T-helper 1 cell treated with Interleukin-12 subunit alpha and Interleukin-12 subunit beta and Interleukin-4 antibody, amounts not matched to agents 30 ng/mL and 1 ng/mL, for 36 hours (primary cell): ENCODE measurements around the gene ZNF277. TPM values are rescaled to one million over a fixed set of nuclear protein-coding genes. Genes with fewer than 3 reads are reported as not detected.

Experiments
- intact Hi-C: fragments of 100-400 bp; cut with micrococcal nuclease; formaldehyde crosslinking; loops from one replicate; pipeline ENCODE4 v1.15.1; 2024
- total RNA-seq: library from RNA; stranded (reverse); gene quantifications from 2 replicates; pipeline ENCODE4 v1.2.3, GENCODE V29; 2022

Gene ZNF277
- total RNA-seq, 1 donor from 2014 or later = 14.3 TPM

GRCh38 chr7:112341464-112341863 lies 135.0 kb downstream of the ZNF277 start:
- intact Hi-C loops = no loop called here

GRCh38 chr7:112346381-112347060 lies 140.0 kb downstream of the ZNF277 start:
- intact Hi-C loops = no loop called here

- intact Hi-C loops = no loop called here
Measured at GRCh38 chr7:112347088-112347487, 140.6 kb downstream of the ZNF277 start.

GRCh38 chr7:112350585-112350984 lies 144.1 kb downstream of the ZNF277 start:
- intact Hi-C loops = no loop called here

GRCh38 chr7:112356596-112356995 lies 150.1 kb downstream of the ZNF277 start:
- intact Hi-C loops = no loop called here

GRCh38 chr7:112357136-112357535 lies 150.6 kb downstream of the ZNF277 start:
- intact Hi-C loops = no loop called here

- intact Hi-C loops = no loop called here
Measured at GRCh38 chr7:112358513-112358912, 152.0 kb downstream of the ZNF277 start.

- intact Hi-C loops = no loop called here
Measured at GRCh38 chr7:112359086-112359485, 152.6 kb downstream of the ZNF277 start.

GRCh38 chr7:112360681-112361080 lies 154.2 kb downstream of the ZNF277 start:
- intact Hi-C loops = no loop called here

- intact Hi-C loops = no loop called here
Measured at GRCh38 chr7:112361154-112361553, 154.7 kb downstream of the ZNF277 start.

GRCh38 chr7:112362053-112362650 lies 155.7 kb downstream of the ZNF277 start:
- intact Hi-C loops = no loop called here

- intact Hi-C loops = no loop called here
Measured at GRCh38 chr7:112362731-112363131, 156.2 kb downstream of the ZNF277 start.

GRCh38 chr7:112364388-112364787 lies 157.9 kb downstream of the ZNF277 start:
- intact Hi-C loops = no loop called here

- intact Hi-C loops = no loop called here
Measured at GRCh38 chr7:112365551-112365950, 159.1 kb downstream of the ZNF277 start.

GRCh38 chr7:112366886-112367285 lies 160.4 kb downstream of the ZNF277 start:
- intact Hi-C loops = no loop called here

GRCh38 chr7:112370436-112370835 lies 163.9 kb downstream of the ZNF277 start:
- intact Hi-C loops = no loop called here

GRCh38 chr7:112371701-112372100 lies 165.2 kb downstream of the ZNF277 start:
- intact Hi-C loops = no loop called here

- intact Hi-C loops = no loop called here
Measured at GRCh38 chr7:112372101-112372500, 165.6 kb downstream of the ZNF277 start.

- intact Hi-C loops = no loop called here
Measured at GRCh38 chr7:112377593-112377992, 171.1 kb downstream of the ZNF277 start.

- intact Hi-C loops = no loop called here
Measured at GRCh38 chr7:112381311-112382091, 175.0 kb downstream of the ZNF277 start.

GRCh38 chr7:112383671-112384417 lies 177.3 kb downstream of the ZNF277 start:
- intact Hi-C loops = no loop called here

GRCh38 chr7:112385516-112385915 lies 179.0 kb downstream of the ZNF277 start:
- intact Hi-C loops = loop anchor here (5.0 kb wide), 1 partner anchor 823 kb away; the partner anchor contains the start of gene IMMP2L
